ENCODE measurements around the gene SNX5. TPM values are rescaled to one million over a fixed set of nuclear protein-coding genes. Genes with fewer than 3 reads are reported as not detected.
"Not testable (repeated sequence)": the region's sequence is repeated elsewhere in the genome, so short reads cannot be mapped to it uniquely, and the experiment has no call there.

SNX5 gene
- total and polyA plus RNA-seq, 10 of the 15 experiments (the other 5 are each of a cell fraction or from before 2014, with no cell fraction given), result 92.9 to 316 (median 245) TPM

DNA sequence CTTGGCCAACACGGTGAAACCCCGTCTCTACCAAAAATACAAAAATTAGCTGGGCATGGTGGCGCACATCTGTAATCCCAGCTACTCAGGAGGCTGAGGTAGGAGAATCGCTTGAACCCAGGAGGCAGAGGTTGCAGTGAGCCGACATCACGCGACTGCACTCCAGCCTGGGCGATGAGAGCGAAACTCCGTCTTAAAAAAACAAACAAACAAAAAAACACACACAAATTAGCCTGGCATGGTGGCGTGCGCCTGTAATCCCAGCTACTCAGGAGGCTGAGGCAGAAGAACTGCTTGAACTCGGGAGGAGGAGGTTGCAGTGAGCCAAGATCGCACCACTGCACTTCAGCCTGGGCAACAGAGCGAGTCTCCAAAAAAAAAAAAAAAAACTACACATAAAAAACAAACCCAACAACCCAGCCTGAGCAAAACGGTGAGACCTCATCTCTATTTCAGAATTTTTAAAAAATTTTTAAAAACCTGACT is 8.2 kb downstream of the SNX5 start:
- peak overlapping the region; percentile 86; the same call in 1 of the 2 replicates for H3K4me3 ChIP-seq
- ChIA-PET CTCF (interaction anchor here (0.9 to 6.4 kb wide), 5 partner anchors 14 to 387 kb away, joined by 3 to 44 read pairs (median 5); no protein-coding TSS in a partner anchor), POLR2A (interaction anchor here (1.8 kb wide), 1 partner anchor 11 kb away, joined by 5 read pairs; no protein-coding TSS in a partner anchor), SMC1A (ENCODE audit: uncharacterized antibody, unreplicated experiment) (interaction anchor here (2.0 to 4.3 kb wide), 2 partner anchors 7 to 9 kb away, joined by 10 to 41 read pairs; partner anchors contain the start of genes MGME1 and SNX5), RAD21 (ENCODE audit: unreplicated experiment) (interaction anchor here (0.6 to 1.6 kb wide), 2 partner anchors 8 to 10 kb away, joined by 3 to 5 read pairs; partner anchors contain the start of genes MGME1 and SNX5)
- intact Hi-C loops (cut with micrococcal nuclease; ENCODE audit: unreplicated experiment); H3K9ac ChIP-seq (ENCODE audit: control insufficient read depth, insufficient read depth, low read length); H3K9me3 ChIP-seq (replicated peaks; ENCODE audit: control insufficient read depth, insufficient read depth, low read length); ATAC-seq; BruUV-seq (replicated peaks); H3K27me3 ChIP-seq (replicated peaks in 1 of 2; ENCODE audit: control insufficient read depth in 2 of 2, insufficient read depth in 2 of 2, low read length in 1 of 2); FAIRE-seq; in situ Hi-C loops (cut with MboI); H2AFZ ChIP-seq (ENCODE audit: control insufficient read depth, low read depth, low read length); DNase-seq (ENCODE audit: low read depth, low spot score): not testable (repeated sequence)
- WGBS (ENCODE audit: insufficient coverage, insufficient replicate concordance, low lambda C conversion rate, missing lambda C conversion rate), result 49% methylated on average over 16 of the region's 16 CpGs
- TF ChIP-seq HDGF (IDR thresholded peaks at IDR 0.05), result 0 out of 2 replicates have a peak, but pooled peaks have one; percentile 68
- TF ChIP-seq, protein P1, sequence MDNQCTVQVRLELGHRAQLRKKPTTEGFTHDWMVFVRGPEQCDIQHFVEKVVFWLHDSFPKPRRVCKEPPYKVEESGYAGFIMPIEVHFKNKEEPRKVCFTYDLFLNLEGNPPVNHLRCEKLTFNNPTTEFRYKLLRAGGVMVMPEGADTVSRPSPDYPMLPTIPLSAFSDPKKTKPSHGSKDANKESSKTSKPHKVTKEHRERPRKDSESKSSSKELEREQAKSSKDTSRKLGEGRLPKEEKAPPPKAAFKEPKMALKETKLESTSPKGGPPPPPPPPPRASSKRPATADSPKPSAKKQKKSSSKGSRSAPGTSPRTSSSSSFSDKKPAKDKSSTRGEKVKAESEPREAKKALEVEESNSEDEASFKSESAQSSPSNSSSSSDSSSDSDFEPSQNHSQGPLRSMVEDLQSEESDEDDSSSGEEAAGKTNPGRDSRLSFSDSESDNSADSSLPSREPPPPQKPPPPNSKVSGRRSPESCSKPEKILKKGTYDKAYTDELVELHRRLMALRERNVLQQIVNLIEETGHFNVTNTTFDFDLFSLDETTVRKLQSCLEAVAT (IDR thresholded peaks at IDR 0.05), result peak; percentile 95
- peaks cover 10% of the 10 kb centered on the region for H4K20me1 ChIP-seq (ENCODE audit: control insufficient read depth, insufficient read depth)
- H3K79me2 ChIP-seq (ENCODE audit: control insufficient read depth, insufficient read depth, low read length), result peaks cover 100% of the 10 kb centered on the region
- peaks cover 44% of the 10 kb centered on the region for H3K4me1 ChIP-seq (ENCODE audit: control insufficient read depth, insufficient read depth, low read length)
- peak overlapping the region; percentile 74 for H3K27ac ChIP-seq (ENCODE audit: control insufficient read depth, insufficient read depth)
- peak overlapping the region; percentile 81 for H3K4me2 ChIP-seq (ENCODE audit: control insufficient read depth, insufficient read depth)
- H3K36me3 ChIP-seq (ENCODE audit: control insufficient read depth in 2 of 2, insufficient read depth in 2 of 2, low read length in 1 of 2), result peaks cover 1 to 11% of the 10 kb centered on the region in 2 experiments; a peak in 2 of 4 replicates

DNA sequence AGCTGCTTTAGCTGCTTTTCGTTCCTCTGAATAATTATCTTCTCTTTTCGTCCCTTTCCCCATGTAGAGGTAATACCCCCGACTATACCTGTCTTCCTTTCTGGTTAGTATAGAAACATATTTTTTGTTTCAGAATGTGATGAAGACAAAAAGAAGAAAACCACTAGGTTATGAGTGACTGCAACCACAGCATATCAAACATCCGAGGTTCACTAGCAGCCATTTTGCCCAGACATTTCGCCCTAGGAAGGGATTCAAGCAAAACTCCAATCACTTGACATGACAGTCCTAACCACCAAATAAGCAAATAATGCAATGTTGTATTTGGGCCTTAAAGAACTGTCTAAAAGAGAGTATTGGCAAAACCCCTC is 9.4 kb downstream of the SNX5 start:
- no peak overlapping the region for H2AFZ ChIP-seq (ENCODE audit: control insufficient read depth, low read depth, low read length)
- TF ChIP-seq SPI1 (IDR thresholded peaks at IDR 0.05; ENCODE audit: borderline replicate concordance, insufficient read depth, low read depth, low read length), result no peak
- no peak for TF ChIP-seq FOXK2 (IDR thresholded peaks at IDR 0.05)
- 0 out of 4 replicates have a peak, but pooled peaks of 1 of the 2 experiments have one; percentile 20 for TF ChIP-seq BHLHE40 (IDR thresholded peaks at IDR 0.05; ENCODE audit: borderline replicate concordance in 1 of 2, low read depth in 2 of 2, low read length in 1 of 2)
- TF ChIP-seq RUNX3 (IDR thresholded peaks at IDR 0.05; ENCODE audit: low read length), result peak; percentile 65
- TF ChIP-seq, protein P2, sequence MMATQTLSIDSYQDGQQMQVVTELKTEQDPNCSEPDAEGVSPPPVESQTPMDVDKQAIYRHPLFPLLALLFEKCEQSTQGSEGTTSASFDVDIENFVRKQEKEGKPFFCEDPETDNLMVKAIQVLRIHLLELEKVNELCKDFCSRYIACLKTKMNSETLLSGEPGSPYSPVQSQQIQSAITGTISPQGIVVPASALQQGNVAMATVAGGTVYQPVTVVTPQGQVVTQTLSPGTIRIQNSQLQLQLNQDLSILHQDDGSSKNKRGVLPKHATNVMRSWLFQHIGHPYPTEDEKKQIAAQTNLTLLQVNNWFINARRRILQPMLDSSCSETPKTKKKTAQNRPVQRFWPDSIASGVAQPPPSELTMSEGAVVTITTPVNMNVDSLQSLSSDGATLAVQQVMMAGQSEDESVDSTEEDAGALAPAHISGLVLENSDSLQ (IDR thresholded peaks at IDR 0.05), result peak; percentile 91
- 0 out of 4 replicates have a peak, but pooled peaks of 1 of the 2 experiments have one; percentile 1 for TF ChIP-seq IKZF2 (IDR thresholded peaks at IDR 0.05)
- peak; percentile 74; the same call in 1 of the 2 replicates for TF ChIP-seq YY1 (IDR thresholded peaks at IDR 0.05; ENCODE audit: low read depth, low read length)
- no peak for TF ChIP-seq CBX5 (IDR thresholded peaks at IDR 0.05; ENCODE audit: low read depth)
- TF ChIP-seq, protein P3, sequence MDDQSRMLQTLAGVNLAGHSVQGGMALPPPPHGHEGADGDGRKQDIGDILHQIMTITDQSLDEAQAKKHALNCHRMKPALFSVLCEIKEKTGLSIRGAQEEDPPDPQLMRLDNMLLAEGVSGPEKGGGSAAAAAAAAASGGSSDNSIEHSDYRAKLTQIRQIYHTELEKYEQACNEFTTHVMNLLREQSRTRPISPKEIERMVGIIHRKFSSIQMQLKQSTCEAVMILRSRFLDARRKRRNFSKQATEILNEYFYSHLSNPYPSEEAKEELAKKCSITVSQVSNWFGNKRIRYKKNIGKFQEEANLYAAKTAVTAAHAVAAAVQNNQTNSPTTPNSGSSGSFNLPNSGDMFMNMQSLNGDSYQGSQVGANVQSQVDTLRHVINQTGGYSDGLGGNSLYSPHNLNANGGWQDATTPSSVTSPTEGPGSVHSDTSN (IDR thresholded peaks at IDR 0.05; ENCODE audit: insufficient replicate concordance, low read depth, low read length), result peak; percentile 53

More for the DNA sequence above, 9.4 kb downstream of the SNX5 start:
- in situ Hi-C loops (cut with MboI), result no loop called here
- ChIA-PET CTCF (interaction anchor here (0.9 to 8.9 kb wide), 12 partner anchors 9 to 454 kb away, joined by 3 to 88 read pairs (median 4); partner anchors contain the start of genes MGME1, RRBP1 and SNX5), RAD21 (ENCODE audit: unreplicated experiment) (interaction anchor here (0.8 to 2.6 kb wide), 9 partner anchors 10 to 277 kb away, joined by 3 to 31 read pairs (median 5); partner anchors contain the start of genes MGME1 and SNX5), SMC1A (ENCODE audit: uncharacterized antibody, unreplicated experiment) (interaction anchor here (1.0 to 5.7 kb wide), 12 partner anchors 10 to 329 kb away, joined by 3 to 41 read pairs (median 5); partner anchors contain the start of genes MGME1, RRBP1, SNX5 and ZNF133), POLR2A (interaction anchor here (0.6 to 4.8 kb wide), 4 partner anchors 7 to 45 kb away, joined by 3 to 74 read pairs (median 21); partner anchors contain the start of genes MGME1 and SNX5)
- FAIRE-seq, result no peak
- ATAC-seq, result peak; percentile 2
- WGBS (ENCODE audit: insufficient coverage, insufficient replicate concordance, low lambda C conversion rate, missing lambda C conversion rate), result 13% methylated on average over 5 of the region's 5 CpGs
- peaks cover 3 to 17% of the 10 kb centered on the region in 2 experiments for H3K36me3 ChIP-seq (ENCODE audit: control insufficient read depth in 2 of 2, insufficient read depth in 2 of 2, low read length in 1 of 2)
- DNase-seq (ENCODE audit: low read depth, low spot score), result no peak
- H3K79me2 ChIP-seq (ENCODE audit: control insufficient read depth, insufficient read depth, low read length), result peaks cover 100% of the 10 kb centered on the region
- H3K4me3 ChIP-seq, result peak overlapping the region; percentile 86; the same call in 1 of the 2 replicates
- peaks cover 44% of the 10 kb centered on the region for H3K4me1 ChIP-seq (ENCODE audit: control insufficient read depth, insufficient read depth, low read length)
- peak overlapping the region; percentile 54 for H3K27ac ChIP-seq (ENCODE audit: control insufficient read depth, insufficient read depth)
- peaks cover 10% of the 10 kb centered on the region for H4K20me1 ChIP-seq (ENCODE audit: control insufficient read depth, insufficient read depth)
- intact Hi-C loops (cut with micrococcal nuclease; ENCODE audit: unreplicated experiment), result loop anchor here (5.0 kb wide), 1 partner anchor 33 kb away; no protein-coding TSS in a partner anchor
- H3K27me3 ChIP-seq (replicated peaks in 1 of 2; ENCODE audit: control insufficient read depth in 2 of 2, insufficient read depth in 2 of 2, low read length in 1 of 2), result no peaks in the 10 kb centered on the region
- H3K9ac ChIP-seq (ENCODE audit: control insufficient read depth, insufficient read depth, low read length), result peak overlapping the region; percentile 10; the same call in 1 of the 2 replicates
- peak overlapping the region; percentile 73 for H3K4me2 ChIP-seq (ENCODE audit: control insufficient read depth, insufficient read depth)
- BruUV-seq (replicated peaks), result no TSS peak
- no peaks in the 10 kb centered on the region for H3K9me3 ChIP-seq (replicated peaks; ENCODE audit: control insufficient read depth, insufficient read depth, low read length)
